ENCODE data around the gene STON2.

Gene STON2

GRCh38 chr14:81221579-81222102 is 178.5 kb downstream of the STON2 start:
- no peak for DNase-seq (ENCODE audit: low read depth)

GRCh38 chr14:81220830-81221578 is 179.1 kb downstream of the STON2 start, which contains the start of gene GTF2A1:
Gene GTF2A1, minus strand, starts transcription at chr14:81220959. Its CDS starts 441 bp downstream, at chr14:81220518.
- DNase-seq (ENCODE audit: low read depth): peak; percentile 90

- no peak for DNase-seq (ENCODE audit: low read depth)
These were observed 179.6 kb downstream of the STON2 start for GRCh38 chr14:81220580-81220829.

GRCh38 chr14:81219759-81220579 is 180.2 kb downstream of the STON2 start:
- peak; percentile 18 for DNase-seq (ENCODE audit: low read depth)

GRCh38 chr14:81219210-81219758 is 180.8 kb downstream of the STON2 start:
- DNase-seq (ENCODE audit: low read depth): peak; percentile 76

- no peak for DNase-seq (ENCODE audit: low read depth)
These were observed 188.3 kb downstream of the STON2 start for GRCh38 chr14:81211844-81212243.
